ENCODE data around the gene WDFY2. TPM values are rescaled to one million over a fixed set of nuclear protein-coding genes. Genes with fewer than 3 reads are reported as not detected.

The WDFY2 gene, protein sequence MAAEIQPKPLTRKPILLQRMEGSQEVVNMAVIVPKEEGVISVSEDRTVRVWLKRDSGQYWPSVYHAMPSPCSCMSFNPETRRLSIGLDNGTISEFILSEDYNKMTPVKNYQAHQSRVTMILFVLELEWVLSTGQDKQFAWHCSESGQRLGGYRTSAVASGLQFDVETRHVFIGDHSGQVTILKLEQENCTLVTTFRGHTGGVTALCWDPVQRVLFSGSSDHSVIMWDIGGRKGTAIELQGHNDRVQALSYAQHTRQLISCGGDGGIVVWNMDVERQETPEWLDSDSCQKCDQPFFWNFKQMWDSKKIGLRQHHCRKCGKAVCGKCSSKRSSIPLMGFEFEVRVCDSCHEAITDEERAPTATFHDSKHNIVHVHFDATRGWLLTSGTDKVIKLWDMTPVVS
- total RNA-seq (2014; rRNA removed; shearing (Covaris generic)) (6.9 and 17.1 TPM in 2 replicates), polyA plus RNA-seq (2016; fragmentation: Nextera tagmentation; extraction: Ambion mirVana) (11.5 and 14.2 TPM in 2 replicates)

- Histone ChIP-seq H3K9me2 (ENCODE audit: insufficient read depth) (no peaks in the 10 kb centered on the region), H3K36me3 (ENCODE audit: low read depth) (no peaks in the 10 kb centered on the region), H4K20me1 (ENCODE audit: insufficient read depth) (no peaks in the 10 kb centered on the region), H3K4me2 (ENCODE audit: unreplicated experiment) (peak within 1 kb of the TSS; percentile 97), H3K9ac (peak within 1 kb of the TSS; percentile 87), H3K9me3 (ENCODE audit: low read depth) (no peaks in the 10 kb centered on the region), H3K4me1 (ENCODE audit: insufficient read depth) (peaks cover 30% of the 10 kb centered on the region), H3F3A (ENCODE audit: insufficient read depth) (peaks cover 26% of the 10 kb centered on the region), H3K4me3 (peak within 1 kb of the TSS; percentile 99), H3K27ac (peak within 1 kb of the TSS; percentile 82), H2AFZ (peak within 1 kb of the TSS; percentile 80), H3K27me3 (replicated peaks; ENCODE audit: insufficient read depth) (no peaks in the 10 kb centered on the region), H3K79me2 (ENCODE audit: insufficient read depth) (peaks cover 48% of the 10 kb centered on the region)
- in situ Hi-C loops (cut with MboI) = no loop called here
- DNase-seq = peak; percentile 100
- WGBS, 2 experiments (ENCODE audit: low coverage in 1 of 2, low lambda C conversion rate in 2 of 2, missing lambda C conversion rate in 2 of 2) = 0 to 1% methylated on average over 62 to 80 of the region's 81 CpGs
- TF ChIP-seq EZH2 (IDR thresholded peaks at IDR 0.05; ENCODE audit: insufficient read depth, poor library complexity, severe bottlenecking) (no peak), EZH2phosphoT487 (IDR thresholded peaks at IDR 0.05; ENCODE audit: insufficient read depth, low read depth) (no peak)
Observed at GRCh38 chr13:51583875-51584730, at the start of gene WDFY2. Gene WDFY2 (plus strand): TSS chr13:51584462. CDS start chr13:51584688, 226 bp downstream.

- Histone ChIP-seq H3K27me3 (replicated peaks; ENCODE audit: insufficient read depth) (no peaks in the 10 kb centered on the region), H3K27ac (no peak overlapping the region), H3K9me3 (ENCODE audit: low read depth) (no peaks in the 10 kb centered on the region), H2AFZ (peak overlapping the region; percentile 65), H3K36me3 (ENCODE audit: low read depth) (no peaks in the 10 kb centered on the region), H4K20me1 (ENCODE audit: insufficient read depth) (no peaks in the 10 kb centered on the region), H3K79me2 (ENCODE audit: insufficient read depth) (no peaks in the 10 kb centered on the region), H3F3A (ENCODE audit: insufficient read depth) (peaks cover 22% of the 10 kb centered on the region), H3K4me2 (ENCODE audit: unreplicated experiment) (no peak overlapping the region), H3K4me1 (ENCODE audit: insufficient read depth) (peaks cover 39% of the 10 kb centered on the region), H3K9ac (peak overlapping the region; percentile 3; the same call in 1 of the 2 replicates), H3K4me3 (no peak overlapping the region), H3K9me2 (ENCODE audit: insufficient read depth) (no peaks in the 10 kb centered on the region)
- DNase-seq = peak; percentile 16
- TF ChIP-seq EZH2 (IDR thresholded peaks at IDR 0.05; ENCODE audit: insufficient read depth, poor library complexity, severe bottlenecking) = no peak
- no peak for TF ChIP-seq EZH2phosphoT487 (IDR thresholded peaks at IDR 0.05; ENCODE audit: insufficient read depth, low read depth)
- WGBS, 2 experiments (ENCODE audit: low coverage in 1 of 2, low lambda C conversion rate in 2 of 2, missing lambda C conversion rate in 2 of 2) = 50 to 54% methylated on average over 9 of the region's 9 CpGs
- in situ Hi-C loops (cut with MboI) = no loop called here
Observed at GRCh38 chr13:51538591-51539179, 45.6 kb upstream of the WDFY2 start.

GRCh38 chr13:51539887-51540286, 44.4 kb upstream of the WDFY2 start:
- H3K9ac ChIP-seq = peak overlapping the region; percentile 44
- no peaks in the 10 kb centered on the region for H3K27me3 ChIP-seq (replicated peaks; ENCODE audit: insufficient read depth)
- 0 to 3% methylated on average over 2 of the region's 2 CpGs for WGBS, 2 experiments (ENCODE audit: low coverage in 1 of 2, low lambda C conversion rate in 2 of 2, missing lambda C conversion rate in 2 of 2)
- H3K4me1 ChIP-seq (ENCODE audit: insufficient read depth) = peaks cover 27% of the 10 kb centered on the region
- in situ Hi-C loops (cut with MboI) = no loop called here
- no peaks in the 10 kb centered on the region for H3K79me2 ChIP-seq (ENCODE audit: insufficient read depth)
- H3K9me3 ChIP-seq (ENCODE audit: low read depth) = no peaks in the 10 kb centered on the region
- peaks cover 10% of the 10 kb centered on the region; the same call in 1 of the 2 replicates for H3F3A ChIP-seq (ENCODE audit: insufficient read depth)
- DNase-seq = peak; percentile 57
- H3K4me3 ChIP-seq = peak overlapping the region; percentile 13
- TF ChIP-seq EZH2phosphoT487 (IDR thresholded peaks at IDR 0.05; ENCODE audit: insufficient read depth, low read depth) (no peak), EZH2 (IDR thresholded peaks at IDR 0.05; ENCODE audit: insufficient read depth, poor library complexity, severe bottlenecking) (no peak)
- no peaks in the 10 kb centered on the region for H3K36me3 ChIP-seq (ENCODE audit: low read depth)
- no peaks in the 10 kb centered on the region for H4K20me1 ChIP-seq (ENCODE audit: insufficient read depth)
- peak overlapping the region; percentile 65 for H2AFZ ChIP-seq
- H3K27ac ChIP-seq = peak overlapping the region; percentile 53
- H3K9me2 ChIP-seq (ENCODE audit: insufficient read depth) = no peaks in the 10 kb centered on the region
- peak overlapping the region; percentile 64 for H3K4me2 ChIP-seq (ENCODE audit: unreplicated experiment)

GRCh38 chr13:51541037-51541436, 43.2 kb upstream of the WDFY2 start:
- no peak for DNase-seq
- 88 to 94% methylated on average over 3 of the region's 3 CpGs for WGBS, 2 experiments (ENCODE audit: low coverage in 1 of 2, low lambda C conversion rate in 2 of 2, missing lambda C conversion rate in 2 of 2)

More at GRCh38 chr13:51541037-51541436, 43.2 kb upstream of the WDFY2 start:
- in situ Hi-C loops (cut with MboI) = no loop called here
- Histone ChIP-seq H3K4me3 (no peak overlapping the region), H3K27ac (no peak overlapping the region), H4K20me1 (ENCODE audit: insufficient read depth) (no peaks in the 10 kb centered on the region), H3K4me1 (ENCODE audit: insufficient read depth) (peaks cover 27% of the 10 kb centered on the region), H3K27me3 (replicated peaks; ENCODE audit: insufficient read depth) (no peaks in the 10 kb centered on the region), H3F3A (ENCODE audit: insufficient read depth) (peaks cover 9% of the 10 kb centered on the region; the same call in 1 of the 2 replicates), H3K4me2 (ENCODE audit: unreplicated experiment) (no peak overlapping the region), H3K9me2 (ENCODE audit: insufficient read depth) (no peaks in the 10 kb centered on the region), H3K9me3 (ENCODE audit: low read depth) (no peaks in the 10 kb centered on the region), H2AFZ (no peak overlapping the region), H3K36me3 (ENCODE audit: low read depth) (no peaks in the 10 kb centered on the region), H3K9ac (no peak overlapping the region), H3K79me2 (ENCODE audit: insufficient read depth) (no peaks in the 10 kb centered on the region)
- TF ChIP-seq EZH2phosphoT487 (IDR thresholded peaks at IDR 0.05; ENCODE audit: insufficient read depth, low read depth) = no peak

Data from GM23248 (cell line).